ENCODE results near the gene CROCC. TPM values are rescaled to one million over a fixed set of nuclear protein-coding genes. Genes with fewer than 3 reads are reported as not detected.
"Not testable (repeated sequence)": the region's sequence is repeated elsewhere in the genome, so short reads cannot be mapped to it uniquely, and the experiment has no call there.

Gene CROCC
- total RNA-seq, 4 donors from 2014 or later, result 13.0 to 149 (median 23.7) TPM

GRCh38 chr1:16893796-16894195 lies 27.9 kb upstream of the CROCC start:
- H3K4me3 ChIP-seq; in situ Hi-C loops (cut with MboI; ENCODE audit: low pct_ligation_motif_present in 1 of 4, low pct_unique_long_range_greater_than_20kb in 1 of 4, low sequenced_read_pairs in 3 of 4): not testable (repeated sequence)

GRCh38 chr1:16894338-16894737 lies 27.4 kb upstream of the CROCC start:
- WGBS, 2 donors (ENCODE audit: low coverage in 1 of 2), result 79 to 80% methylated on average over 6 of the region's 6 CpGs
- DNase-seq; H3K36me3 ChIP-seq; H3K4me3 ChIP-seq; H3K9me3 ChIP-seq; intact Hi-C loops (cut with DNase I; ENCODE audit: low total_unique reads); H3K27me3 ChIP-seq; H3K27ac ChIP-seq; in situ Hi-C loops (cut with MboI; ENCODE audit: low pct_ligation_motif_present in 1 of 4, low pct_unique_long_range_greater_than_20kb in 1 of 4, low sequenced_read_pairs in 3 of 4): not testable (repeated sequence)
- H3K4me1 ChIP-seq, result peaks cover 0 to 17% (median 12%) of the 10 kb centered on the region in 4 donors

More at GRCh38 chr1:16893796-16894195, 27.9 kb upstream of the CROCC start:
- H3K36me3 ChIP-seq; DNase-seq; H3K9me3 ChIP-seq; H3K27ac ChIP-seq; intact Hi-C loops (cut with DNase I; ENCODE audit: low total_unique reads); H3K27me3 ChIP-seq: not testable (repeated sequence)
- peaks cover 0 to 20% (median 14%) of the 10 kb centered on the region in 4 donors for H3K4me1 ChIP-seq
- WGBS, 2 donors (ENCODE audit: low coverage in 1 of 2), result 76 to 88% methylated on average over 4 of the region's 4 CpGs

GRCh38 chr1:16895233-16895597 lies 26.5 kb upstream of the CROCC start:
- DNase-seq; in situ Hi-C loops (cut with MboI; ENCODE audit: low pct_ligation_motif_present in 1 of 4, low pct_unique_long_range_greater_than_20kb in 1 of 4, low sequenced_read_pairs in 3 of 4); H3K9me3 ChIP-seq; intact Hi-C loops (cut with DNase I; ENCODE audit: low total_unique reads); H3K27me3 ChIP-seq; H3K36me3 ChIP-seq: not testable (repeated sequence)
- Histone ChIP-seq H3K4me3 (peak overlapping the region in 2 of 4 donors; percentile 22 to 35), H3K4me1 (peaks cover 0 to 12% (median 6%) of the 10 kb centered on the region in 4 donors), H3K27ac (peak overlapping the region; percentile 86 to 93 (median 88))
- TF ChIP-seq POLR2AphosphoS5 (IDR thresholded peaks at IDR 0.05), result peak in 1 of 3 donors; percentile 6
- 0% methylated on average over 3 to 6 of the region's 6 CpGs for WGBS, 2 donors (ENCODE audit: low coverage in 1 of 2)

GRCh38 chr1:16895598-16896315 lies 26.0 kb upstream of the CROCC start, which contains the start of gene RNU1-2:
TSS of gene RNU1-2 (plus strand) at chr1:16895980.
- Histone ChIP-seq H3K4me3 (peak within 1 kb of the TSS in 2 of 4 donors; percentile 22 to 38), H3K27ac (peak within 1 kb of the TSS; percentile 86 to 93 (median 88)), H3K4me1 (peaks cover 0 to 12% (median 6%) of the 10 kb centered on the region in 4 donors)
- H3K9me3 ChIP-seq; intact Hi-C loops (cut with DNase I; ENCODE audit: low total_unique reads); in situ Hi-C loops (cut with MboI; ENCODE audit: low pct_ligation_motif_present in 1 of 4, low pct_unique_long_range_greater_than_20kb in 1 of 4, low sequenced_read_pairs in 3 of 4); H3K27me3 ChIP-seq; H3K36me3 ChIP-seq: not testable (repeated sequence)
- TF ChIP-seq POLR2A (IDR thresholded peaks at IDR 0.05) (peak; percentile 87), POLR2AphosphoS5 (IDR thresholded peaks at IDR 0.05) (peak in 2 of 3 donors; percentile 2 to 95)
- 0 to 1% methylated on average over 8 to 31 of the region's 39 CpGs for WGBS, 2 donors (ENCODE audit: low coverage in 1 of 2)
- DNase-seq, result peak; percentile 93

- H3K36me3 ChIP-seq; intact Hi-C loops (cut with DNase I; ENCODE audit: low total_unique reads); in situ Hi-C loops (cut with MboI; ENCODE audit: low pct_ligation_motif_present in 1 of 4, low pct_unique_long_range_greater_than_20kb in 1 of 4, low sequenced_read_pairs in 3 of 4); H3K27me3 ChIP-seq; H3K9me3 ChIP-seq: not testable (repeated sequence)
- DNase-seq, result peak; percentile 65
- Histone ChIP-seq H3K4me1 (peaks cover 0 to 12% (median 6%) of the 10 kb centered on the region in 4 donors), H3K4me3 (peak overlapping the region in 2 of 4 donors; percentile 16 to 38), H3K27ac (peak overlapping the region; percentile 86 to 93 (median 88))
- WGBS, 2 donors (ENCODE audit: low coverage in 1 of 2), result 23 to 24% methylated on average over 15 to 24 of the region's 24 CpGs
Observed at GRCh38 chr1:16896316-16897055, 25.2 kb upstream of the CROCC start.

GRCh38 chr1:16897653-16898052 lies 24.1 kb upstream of the CROCC start:
- H3K36me3 ChIP-seq; DNase-seq; in situ Hi-C loops (cut with MboI; ENCODE audit: low pct_ligation_motif_present in 1 of 4, low pct_unique_long_range_greater_than_20kb in 1 of 4, low sequenced_read_pairs in 3 of 4); H3K4me3 ChIP-seq; intact Hi-C loops (cut with DNase I; ENCODE audit: low total_unique reads); H3K27ac ChIP-seq; H3K27me3 ChIP-seq; H3K9me3 ChIP-seq: not testable (repeated sequence)
- peaks cover 0 to 12% (median 6%) of the 10 kb centered on the region in 4 donors for H3K4me1 ChIP-seq
- WGBS, 2 donors (ENCODE audit: low coverage in 1 of 2), result 61% methylated on average over 1 of the region's 1 CpG; no CpG with 5 or more reads in 1 of the 2 donors

GRCh38 chr1:16898298-16898697 lies 23.4 kb upstream of the CROCC start:
- H3K27me3 ChIP-seq; H3K9me3 ChIP-seq; in situ Hi-C loops (cut with MboI; ENCODE audit: low pct_ligation_motif_present in 1 of 4, low pct_unique_long_range_greater_than_20kb in 1 of 4, low sequenced_read_pairs in 3 of 4); H3K4me3 ChIP-seq; intact Hi-C loops (cut with DNase I; ENCODE audit: low total_unique reads); H3K27ac ChIP-seq; H3K36me3 ChIP-seq; DNase-seq: not testable (repeated sequence)
- H3K4me1 ChIP-seq, result peaks cover 0 to 17% (median 11%) of the 10 kb centered on the region in 4 donors

GRCh38 chr1:16899020-16899419 lies 22.7 kb upstream of the CROCC start:
- H3K4me3 ChIP-seq; H3K27ac ChIP-seq; H3K36me3 ChIP-seq; intact Hi-C loops (cut with DNase I; ENCODE audit: low total_unique reads); in situ Hi-C loops (cut with MboI; ENCODE audit: low pct_ligation_motif_present in 1 of 4, low pct_unique_long_range_greater_than_20kb in 1 of 4, low sequenced_read_pairs in 3 of 4); H3K27me3 ChIP-seq; H3K9me3 ChIP-seq; DNase-seq: not testable (repeated sequence)
- peaks cover 0 to 24% (median 14%) of the 10 kb centered on the region in 4 donors for H3K4me1 ChIP-seq
- WGBS, 2 donors (ENCODE audit: low coverage in 1 of 2), result 75 to 76% methylated on average over 2 of the region's 2 CpGs

Measured in transverse colon (tissue), 4 donors.